SHP77 (cell line): Measurements from ENCODE around the gene PDP2.
A peak's percentile ranks its signal among the peaks of the same experiment; 100 is the strongest.
"Not testable (repeated sequence)": the region's sequence is repeated elsewhere in the genome, so short reads cannot be mapped to it uniquely, and the experiment has no call there.

Experiments used
- DNase-seq, 2 experiments: peaks; one replicate each; lab custom pipeline; 2025; lab: John Stamatoyannopoulos, UW

The PDP2 gene

GRCh38 chr16:66886321-66886720, 6.0 kb downstream of the PDP2 start:
- no peak for DNase-seq

DNA sequence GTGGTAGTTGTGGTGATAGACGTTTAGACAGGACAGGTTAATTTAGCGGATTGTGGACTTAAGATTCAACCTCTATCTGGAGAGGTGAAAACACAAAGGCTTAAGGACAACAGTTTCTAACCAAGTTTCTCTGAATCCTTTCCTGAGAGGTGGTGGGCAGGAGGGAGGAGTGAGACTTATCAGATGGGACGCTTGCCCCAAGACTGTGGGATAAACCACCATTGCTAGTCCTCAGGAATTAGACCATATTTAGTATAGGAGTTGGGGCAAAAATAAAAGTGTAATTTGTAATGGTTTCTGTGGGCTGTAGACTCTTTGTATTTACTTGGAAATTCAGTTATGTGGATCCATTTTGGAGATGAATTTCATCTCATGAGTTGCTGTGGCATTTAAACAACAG, 6.6 kb downstream of the PDP2 start:
- DNase-seq, result no peak

DNA sequence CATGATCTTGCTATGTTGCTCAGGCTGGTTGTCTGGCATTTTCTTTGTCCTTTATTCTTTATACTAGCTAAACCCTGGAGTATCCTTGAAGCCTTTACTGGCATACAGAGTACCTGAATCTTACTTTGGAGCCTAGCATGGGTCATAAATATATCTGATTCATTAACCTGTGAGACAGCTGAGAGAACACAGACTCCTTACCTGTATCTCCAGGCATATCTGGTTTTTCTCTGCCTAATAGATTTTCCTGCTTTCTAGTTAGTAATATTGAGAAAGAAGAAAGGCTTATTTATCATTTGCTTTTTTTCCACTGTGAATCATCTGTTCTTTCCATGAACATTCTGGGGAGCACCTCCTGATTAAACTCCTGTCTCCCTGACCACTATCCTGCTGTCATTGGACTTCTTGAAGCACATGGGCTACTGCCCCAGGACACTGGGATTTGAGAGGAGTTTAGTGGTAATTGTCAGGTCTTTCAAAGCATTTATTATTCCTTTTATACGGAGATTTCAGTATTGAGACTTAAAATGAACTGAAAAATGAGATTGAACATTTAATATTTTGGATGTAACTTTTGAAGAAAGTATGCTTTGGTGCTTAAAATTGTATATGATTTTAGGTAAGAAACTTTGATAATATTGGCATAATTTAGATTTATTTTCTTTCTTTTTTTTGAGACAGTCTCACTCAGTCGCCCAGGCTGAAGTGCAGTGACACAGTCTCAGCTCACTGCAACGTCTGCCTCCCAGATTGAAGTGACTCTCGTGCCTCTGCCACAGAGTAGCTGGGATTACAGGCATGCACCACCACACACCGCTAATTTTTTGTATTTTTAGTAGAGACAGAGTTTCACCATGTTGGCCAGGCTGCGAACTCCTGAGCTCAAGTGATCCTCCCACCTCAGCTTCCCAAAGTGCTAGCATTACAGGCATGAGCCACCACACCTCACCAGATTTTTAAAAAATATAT, 8.6 kb downstream of the PDP2 start:
- no peak for DNase-seq

GRCh38 chr16:66889622-66890021, 9.3 kb downstream of the PDP2 start:
- no peak for DNase-seq

GRCh38 chr16:66890799-66891198, 10.5 kb downstream of the PDP2 start:
- no peak for DNase-seq

DNA sequence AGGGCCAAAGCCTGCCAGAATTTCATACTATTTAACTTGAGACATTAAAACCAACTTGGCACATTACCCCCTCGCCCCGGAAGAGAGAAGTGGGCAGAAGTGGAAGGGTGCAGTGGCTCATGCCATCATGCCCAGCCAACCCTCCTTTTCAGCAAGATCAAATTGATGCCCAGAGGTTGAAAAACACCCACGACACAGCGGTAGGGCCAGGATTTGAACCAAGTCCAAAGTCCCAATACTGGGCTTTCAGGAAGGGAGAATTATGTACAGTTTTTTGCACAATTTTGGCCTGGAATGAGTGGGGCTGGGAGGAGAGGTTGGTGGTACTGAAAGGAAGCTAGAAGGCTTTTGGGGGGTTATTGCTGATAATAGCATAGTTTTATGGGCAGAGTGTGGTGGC, 11.0 kb downstream of the PDP2 start:
- no peak for DNase-seq

GRCh38 chr16:66891797-66892196, 11.5 kb downstream of the PDP2 start:
- no peak for DNase-seq

GRCh38 chr16:66894055-66894454, 13.7 kb downstream of the PDP2 start:
- no peak for DNase-seq

DNA sequence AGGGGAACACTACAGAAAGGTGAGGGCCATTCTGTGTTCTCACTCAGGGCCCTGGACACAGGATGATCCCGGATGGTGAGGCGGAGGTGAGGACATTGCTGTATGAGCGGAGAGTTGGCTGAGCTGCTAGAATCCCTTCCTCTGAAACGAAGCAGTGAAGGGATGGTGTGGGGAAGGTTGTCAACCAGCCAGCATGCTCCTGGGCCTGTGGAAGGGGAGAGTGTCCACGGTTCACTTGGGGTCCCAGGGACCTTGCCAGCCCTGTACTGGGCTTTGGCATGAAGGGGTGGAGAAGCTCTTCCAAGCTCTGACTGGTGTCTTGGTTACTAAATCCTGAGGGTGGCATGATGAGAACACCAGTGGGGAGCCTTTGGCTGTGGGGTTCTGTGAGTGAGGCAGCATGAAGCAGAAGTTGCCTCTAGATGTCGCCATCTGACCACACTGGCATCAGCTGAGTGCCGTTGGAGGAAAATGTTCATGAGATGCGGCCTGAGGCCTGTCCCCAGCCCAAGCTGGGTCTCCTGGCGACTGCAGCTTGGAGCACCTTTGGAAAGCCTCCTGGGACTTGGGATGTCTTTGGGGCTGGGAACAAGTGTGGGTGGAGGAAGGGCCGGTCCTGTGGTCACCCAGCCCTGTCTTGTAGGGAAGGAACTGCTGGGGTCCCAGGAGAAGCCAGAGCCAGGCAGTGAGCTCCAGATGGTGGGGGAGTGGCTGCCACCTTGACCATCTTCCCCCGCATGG, 14.8 kb downstream of the PDP2 start:
- DNase-seq, result peak; percentile 52 to 68

DNA sequence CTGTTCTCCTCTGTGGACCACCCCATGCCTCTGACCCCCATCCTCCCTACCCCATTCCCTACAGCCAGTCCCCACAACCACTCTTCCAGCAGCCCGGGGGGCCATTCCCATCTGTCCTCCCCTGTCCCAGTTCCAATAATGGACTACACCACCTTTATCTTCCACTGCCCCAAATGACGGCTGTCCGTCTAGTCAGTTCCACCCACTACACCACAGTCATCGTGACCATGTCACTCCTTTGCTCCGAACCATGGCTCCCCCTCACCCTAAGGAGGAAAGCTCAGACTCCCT, 15.3 kb downstream of the PDP2 start:
- no peak for DNase-seq

DNA sequence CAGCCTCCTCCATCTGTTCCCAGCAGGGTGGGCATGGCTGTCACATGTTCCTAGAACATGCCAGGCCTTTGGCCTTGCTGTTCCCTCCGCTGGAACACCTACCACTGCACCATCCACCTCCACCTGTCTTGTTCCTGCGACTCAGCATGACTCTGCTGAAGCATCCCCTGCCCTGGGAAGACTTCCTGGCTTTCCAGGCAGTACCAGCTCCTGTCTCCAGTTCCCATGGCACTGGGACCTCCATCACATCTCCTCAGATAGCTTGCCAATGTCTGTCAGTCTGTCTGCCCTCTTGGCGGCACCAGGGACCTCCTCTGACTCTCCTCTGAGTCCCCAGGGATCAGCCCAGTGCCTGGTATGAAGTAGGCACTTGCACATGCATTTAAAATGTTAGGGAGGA, 15.7 kb downstream of the PDP2 start:
- no peak for DNase-seq

DNA sequence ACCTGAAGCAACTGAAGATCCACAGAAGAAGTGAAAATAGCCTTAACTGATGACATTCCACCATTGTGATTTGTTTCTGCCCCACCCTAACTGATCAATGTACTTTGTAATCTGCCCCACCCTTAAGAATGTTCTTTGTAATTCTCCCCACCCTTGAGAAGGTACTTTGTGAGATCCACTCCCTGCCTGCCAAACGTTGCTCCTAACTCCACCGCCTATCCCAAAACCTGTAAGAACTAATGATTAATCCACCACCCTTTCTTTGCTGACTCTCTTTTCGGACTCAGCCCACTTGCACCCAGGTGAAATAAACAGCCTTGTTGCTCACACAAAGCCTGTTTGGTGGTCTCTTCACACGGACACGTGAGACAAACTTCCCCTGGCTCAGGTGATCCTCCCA, 16.4 kb downstream of the PDP2 start:
- not testable (repeated sequence) for DNase-seq

DNA sequence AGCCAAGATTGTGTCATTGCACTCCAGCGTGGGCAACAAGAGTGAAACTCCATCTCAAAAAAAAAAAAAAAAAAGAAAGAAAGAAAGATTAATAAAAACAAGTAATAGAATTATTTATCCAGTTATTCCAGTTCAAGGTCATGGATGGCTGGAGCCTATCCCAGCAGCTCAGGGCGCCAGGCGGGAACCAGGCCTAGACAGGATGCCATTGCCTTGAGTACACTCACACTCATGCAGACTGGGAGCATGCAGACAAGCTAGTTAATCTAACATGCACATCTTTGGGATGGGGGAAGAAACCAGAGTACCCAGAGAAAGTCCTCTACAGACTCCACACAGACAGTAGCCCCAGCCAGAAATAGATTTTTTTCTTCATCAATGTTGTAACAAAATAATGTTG, 17.9 kb downstream of the PDP2 start:
- no peak for DNase-seq

GRCh38 chr16:66898933-66899309, 18.6 kb downstream of the PDP2 start:
- DNase-seq, result no peak

- no peak for DNase-seq
These were observed 19.1 kb downstream of the PDP2 start for GRCh38 chr16:66899310-66899944.

DNA sequence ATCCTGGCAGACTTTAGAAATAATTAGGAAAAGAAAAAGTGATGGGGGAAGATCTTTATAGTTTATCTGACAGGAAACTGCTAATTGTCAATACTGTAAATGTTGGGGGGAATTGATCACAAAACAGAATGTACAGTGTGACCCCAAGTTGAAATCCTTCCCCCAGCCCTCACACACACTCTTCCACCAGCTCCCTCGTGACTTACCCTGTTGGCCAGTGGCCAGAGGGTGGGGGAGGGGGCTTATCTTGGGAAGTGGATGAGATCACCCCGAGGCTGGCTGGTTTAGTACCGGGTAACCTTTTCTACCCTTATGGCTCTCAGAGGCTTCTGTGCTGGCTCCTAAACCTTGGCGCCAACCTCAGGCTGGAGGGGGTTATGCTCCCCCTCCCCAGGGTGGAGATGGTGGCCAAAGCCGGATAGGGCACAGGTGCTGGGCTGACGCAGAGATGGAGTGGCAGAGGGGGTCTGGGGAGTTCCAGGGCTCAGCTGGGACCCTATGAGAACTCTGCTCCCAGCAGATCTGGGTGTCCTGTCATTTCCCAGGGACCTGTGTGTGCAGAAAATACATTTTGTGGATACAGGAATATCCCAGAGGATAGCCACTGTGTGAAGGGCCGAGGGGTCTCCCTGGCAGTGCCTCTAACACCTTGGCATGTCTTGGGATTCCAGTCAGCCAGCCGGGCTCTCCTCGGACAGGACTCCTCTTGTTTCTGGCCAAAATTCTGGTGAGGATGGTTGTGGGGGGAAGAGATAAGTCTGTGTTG, 19.8 kb downstream of the PDP2 start:
- peak; percentile 45 to 52 for DNase-seq

DNA sequence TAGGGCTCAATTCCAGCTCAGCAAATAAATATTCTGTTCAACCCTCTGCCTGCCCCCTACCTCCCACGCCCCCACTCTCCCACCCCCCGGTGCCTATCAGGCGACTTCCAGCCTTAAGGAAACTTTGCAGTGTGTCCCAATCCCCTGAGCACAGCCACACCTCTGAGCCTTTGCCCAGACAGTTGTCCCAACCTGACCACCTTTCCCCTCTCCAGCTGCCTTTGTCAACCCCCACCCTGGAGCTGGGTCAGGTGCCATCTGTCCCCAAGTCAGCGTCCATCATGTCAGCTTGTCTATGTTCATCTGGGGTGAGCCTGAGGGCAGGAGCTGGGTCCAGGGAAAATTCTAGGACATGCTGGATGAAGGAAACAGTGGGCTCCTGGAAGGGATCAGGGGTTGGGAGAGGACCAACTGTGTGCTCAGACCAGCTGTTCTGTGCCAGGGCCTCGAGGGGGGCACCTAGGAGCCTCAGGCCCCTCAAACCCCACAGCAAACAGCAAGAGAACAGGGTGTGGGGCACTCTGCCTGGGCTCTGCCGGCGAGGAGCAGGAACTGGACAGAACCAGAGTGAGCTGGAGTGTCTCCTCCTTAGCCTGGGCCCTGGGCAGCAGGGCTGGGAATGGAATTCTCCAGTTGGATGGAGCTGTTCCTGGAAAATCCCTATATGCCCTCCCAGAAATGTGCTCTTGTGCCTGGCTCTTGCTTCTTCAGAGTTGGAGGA, 20.6 kb downstream of the PDP2 start:
- no peak for DNase-seq

DNA sequence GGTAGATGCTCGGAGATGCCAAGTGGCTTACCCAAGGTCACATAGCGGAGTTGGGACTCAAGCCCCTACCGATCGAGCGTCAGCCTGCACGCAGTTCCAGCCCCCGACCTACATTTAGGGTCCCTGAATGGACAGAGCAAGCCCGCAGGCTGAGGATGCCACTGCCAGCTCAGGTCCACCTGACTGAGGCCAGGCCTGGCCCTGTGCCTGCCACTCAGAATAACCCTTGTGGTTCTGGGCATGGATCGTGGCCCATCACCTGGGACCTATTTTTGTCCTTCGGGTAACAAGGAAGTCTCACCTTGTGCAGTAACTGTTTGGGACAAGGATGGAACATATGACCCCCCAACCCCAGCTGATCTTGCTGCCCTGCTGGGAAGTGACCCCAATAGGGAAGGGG, 21.3 kb downstream of the PDP2 start:
- no peak for DNase-seq

DNA sequence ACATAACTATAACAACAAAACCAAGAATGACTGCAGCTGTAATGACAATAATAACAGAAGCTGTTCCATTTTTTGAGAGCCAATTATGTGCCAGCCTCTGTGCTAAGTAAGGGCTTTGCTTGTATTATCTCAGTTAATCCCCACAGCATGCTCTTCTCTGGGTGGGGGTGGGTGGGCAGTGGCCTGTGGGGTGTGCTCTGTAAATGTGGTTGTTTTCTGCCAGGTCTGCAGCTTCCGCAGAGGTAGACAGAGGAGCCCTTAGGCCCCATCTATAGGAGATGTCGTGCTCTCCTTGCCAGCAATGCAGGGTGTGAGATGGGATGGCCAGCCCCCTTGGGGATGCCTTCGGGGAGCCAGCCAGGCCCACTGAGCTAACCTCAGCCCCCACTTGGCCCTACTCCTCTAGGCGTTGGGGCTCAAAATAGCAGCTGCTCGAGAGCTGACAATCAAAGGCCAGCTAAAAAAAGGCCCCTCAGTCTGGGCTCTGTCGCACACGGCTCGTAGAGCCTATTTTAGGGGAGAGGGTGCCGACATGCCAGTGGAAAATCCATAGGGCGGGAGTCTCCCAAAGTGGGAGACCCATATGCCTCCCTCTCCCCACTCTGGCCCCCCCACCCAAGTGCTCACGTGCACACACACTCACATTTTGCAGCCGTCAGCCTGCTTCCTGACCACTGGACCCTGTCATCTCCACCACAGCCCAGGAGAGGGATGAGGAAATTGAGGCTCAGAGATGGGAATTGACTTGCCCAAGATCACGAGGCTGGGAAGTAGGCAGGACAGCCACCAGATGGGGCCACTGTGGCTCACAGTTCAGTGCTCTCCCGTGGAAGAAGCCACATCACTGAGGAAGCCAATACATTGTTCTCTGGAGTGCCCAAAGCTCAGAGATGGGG, 22.6 kb downstream of the PDP2 start:
- DNase-seq, result no peak
